GM10248 (cell line): ENCODE results near the gene PIGM.

Source experiments
- CTCF ChIA-PET: fragments of 300-600 bp; sonication (Branson Sonifier 250); formaldehyde crosslinking; extraction: SDS; loops from one replicate; lab custom pipeline; 2021; ENCODE audit warnings: antibody characterized with exemption; lab: Yijun Ruan, JAX
- POLR2A ChIA-PET: fragments of 350-650 bp; sonication (Branson Sonifier 250); formaldehyde crosslinking; extraction: SDS; loops from one replicate; lab custom pipeline; 2020; ENCODE audit warnings: antibody characterized with exemption; lab: Yijun Ruan, JAX
- DNase-seq: peaks from one replicate; pipeline ENCODE4 v3.0.0; 2012; ENCODE audit errors: extremely low spot score
- CTCF ChIP-seq: IDR thresholded peaks from 2 replicates; pipeline ENCODE4 v1.5.1; 2012; ENCODE audit warnings: mild to moderate bottlenecking, low read depth; ENCODE audit errors: extremely low read depth, missing control alignments, control extremely low read depth

The PIGM gene

GRCh38 chr1:159990005-159990404 is 41.8 kb downstream of the PIGM start:
- no peak for TF ChIP-seq CTCF
- POLR2A ChIA-PET, result no interaction called here
- DNase-seq, result no peak

GRCh38 chr1:159989581-159989980 is 42.2 kb downstream of the PIGM start:
- DNase-seq, result no peak
- ChIA-PET CTCF (interaction anchor here (0.9 to 3.4 kb wide), 4 partner anchors 12 to 90 kb away, joined by 3 to 24 read pairs (median 4); no protein-coding TSS in a partner anchor), POLR2A (no interaction called here)
- no peak for TF ChIP-seq CTCF

More at GRCh38 chr1:159990005-159990404, 41.8 kb downstream of the PIGM start:
- CTCF ChIA-PET, result interaction anchor here (0.9 to 3.4 kb wide), 3 partner anchors 12 to 89 kb away, joined by 3 to 24 read pairs (median 4); no protein-coding TSS in a partner anchor

GRCh38 chr1:159988006-159988405 is 43.8 kb downstream of the PIGM start:
- TF ChIP-seq CTCF, result no peak
- CTCF ChIA-PET, result interaction anchor here (3.4 kb wide), 1 partner anchor 18 kb away, joined by 24 read pairs; no protein-coding TSS in a partner anchor
- POLR2A ChIA-PET, result no interaction called here
- no peak for DNase-seq

GRCh38 chr1:159987186-159987585 is 44.6 kb downstream of the PIGM start:
- TF ChIP-seq CTCF, result no peak
- ChIA-PET CTCF (interaction anchor here (0.9 to 1.3 kb wide), 3 partner anchors 13 to 21 kb away, joined by 3 read pairs; no protein-coding TSS in a partner anchor), POLR2A (no interaction called here)
- no peak for DNase-seq

GRCh38 chr1:159986531-159986930 is 45.3 kb downstream of the PIGM start:
- ChIA-PET CTCF (interaction anchor here (0.9 to 1.3 kb wide), 4 partner anchors 14 to 32 kb away, joined by 3 read pairs; no protein-coding TSS in a partner anchor), POLR2A (no interaction called here)
- TF ChIP-seq CTCF, result no peak
- DNase-seq, result no peak

GRCh38 chr1:159986093-159986492 is 45.7 kb downstream of the PIGM start:
- POLR2A ChIA-PET, result no interaction called here
- CTCF ChIA-PET, result interaction anchor here (1.3 kb wide), 2 partner anchors 14 to 32 kb away, joined by 3 read pairs; no protein-coding TSS in a partner anchor
- DNase-seq, result no peak
- TF ChIP-seq CTCF, result no peak

- POLR2A ChIA-PET, result no interaction called here
- CTCF ChIA-PET, result interaction anchor here (1.0 to 5.0 kb wide), 3 partner anchors 14 to 33 kb away, joined by 3 to 25 read pairs (median 4); no protein-coding TSS in a partner anchor
- DNase-seq, result no peak
- no peak for TF ChIP-seq CTCF
These were observed 46.3 kb downstream of the PIGM start for GRCh38 chr1:159985473-159985872.
